22Rv1 (cell line): Measurements from ENCODE around the gene ARL2.
"Not testable (repeated sequence)": the region's sequence is repeated elsewhere in the genome, so short reads cannot be mapped to it uniquely, and the experiment has no call there.

Experiments
- H3K27ac ChIP-seq: fragments of 450-650 bp; 2 replicates; pipeline ENCODE4 v1.5.1; 2017
- CTCF ChIP-seq: fragments of 450-650 bp; IDR thresholded peaks from 2 replicates; pipeline ENCODE4 v1.5.1; 2017; ENCODE audit warnings: mild to moderate bottlenecking
- ZFX ChIP-seq: fragments of 450-650 bp; IDR thresholded peaks from 2 replicates; pipeline ENCODE4 v1.6.1; 2017; ENCODE audit warnings: antibody characterized with exemption, borderline replicate concordance

ARL2 gene

GRCh38 chr11:65021003-65021402 is 7.0 kb downstream of the ARL2 start:
- H3K27ac ChIP-seq: no peak overlapping the region
- TF ChIP-seq CTCF (no peak), ZFX (no peak)

GRCh38 chr11:65021509-65021908 is 7.5 kb downstream of the ARL2 start:
- no peak for TF ChIP-seq ZFX
- no peak for TF ChIP-seq CTCF
- no peak overlapping the region for H3K27ac ChIP-seq

GRCh38 chr11:65023502-65023901 is 9.5 kb downstream of the ARL2 start:
- H3K27ac ChIP-seq: not testable (repeated sequence)

GRCh38 chr11:65026810-65027209 is 12.8 kb downstream of the ARL2 start:
- H3K27ac ChIP-seq: peak overlapping the region; percentile 83
- TF ChIP-seq CTCF: no peak

GRCh38 chr11:65027213-65028067 is 13.5 kb downstream of the ARL2 start, which contains the start of gene SNX15:
Gene SNX15 (plus strand): TSS chr11:65027439. CDS start chr11:65027538, 99 bp downstream.
- peak within 1 kb of the TSS; percentile 83 for H3K27ac ChIP-seq
- TF ChIP-seq ZFX (no peak), CTCF (peak; percentile 63)

DNA sequence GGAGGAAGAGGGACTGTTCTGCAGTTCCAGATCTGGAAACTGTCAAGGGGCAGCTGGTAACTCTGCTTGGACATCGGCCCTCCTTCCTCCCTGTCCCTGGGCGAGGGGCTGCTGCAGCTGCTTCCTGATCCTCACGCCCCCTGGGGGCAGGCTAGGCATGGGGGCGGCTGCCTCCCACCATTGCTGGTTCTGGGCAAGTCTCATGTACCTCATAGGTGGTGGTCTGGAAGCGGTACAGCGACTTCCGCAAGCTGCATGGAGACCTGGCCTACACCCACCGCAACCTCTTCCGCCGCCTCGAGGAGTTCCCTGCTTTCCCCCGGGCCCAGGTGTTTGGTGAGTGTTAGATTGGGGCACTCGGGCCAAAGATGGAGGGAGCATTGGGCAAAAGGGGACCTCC is 18.3 kb downstream of the ARL2 start:
- TF ChIP-seq CTCF: no peak
- no peak for TF ChIP-seq ZFX
- H3K27ac ChIP-seq: no peak overlapping the region

GRCh38 chr11:65034423-65034822 is 20.5 kb downstream of the ARL2 start:
- TF ChIP-seq CTCF (no peak), ZFX (no peak)

DNA sequence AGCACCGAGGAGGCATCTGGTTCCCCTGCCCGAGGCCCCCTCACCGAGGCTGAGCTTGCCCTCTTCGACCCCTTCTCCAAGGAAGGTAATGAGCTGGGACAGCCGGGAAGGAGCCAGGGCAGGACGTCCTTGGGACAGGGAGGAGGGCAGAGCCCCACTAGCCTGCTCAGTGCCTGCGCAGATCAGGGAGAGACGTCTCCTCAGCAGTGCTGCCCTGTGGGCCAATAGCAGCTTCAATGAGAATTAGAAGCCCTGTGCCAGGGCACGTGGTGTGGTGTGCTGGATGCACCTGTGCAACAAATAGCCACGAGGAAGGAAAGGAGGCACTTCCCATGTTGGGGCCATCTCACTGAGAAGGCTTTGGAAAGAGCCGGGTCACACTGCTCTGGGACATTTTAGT is 21.6 kb downstream of the ARL2 start:
- no peak for TF ChIP-seq ZFX
- TF ChIP-seq CTCF: no peak
- H3K27ac ChIP-seq: no peak overlapping the region

More at GRCh38 chr11:65034423-65034822, 20.5 kb downstream of the ARL2 start:
- H3K27ac ChIP-seq: no peak overlapping the region
